H9 (cell line): Measurements from ENCODE around the gene APOA4. TPM values are rescaled to one million over a fixed set of nuclear protein-coding genes. Genes with fewer than 3 reads are reported as not detected.

Source experiments
- DNase-seq: peaks from one replicate; pipeline ENCODE4 v3.0.0-alpha.2; 2017
- H2AFZ ChIP-seq: one replicate; pipeline ENCODE4 v1.6.1; 2013; ENCODE audit warnings: mild to moderate bottlenecking, low read length, control low read depth, moderate library complexity
- H2AK5ac ChIP-seq: 2 replicates; pipeline ENCODE4 v1.6.1; 2013; ENCODE audit warnings: low read length, control low read depth, mixed read lengths; ENCODE audit not compliant: insufficient read length
- H2BK120ac ChIP-seq: one replicate; pipeline ENCODE4 v1.6.1; 2013; ENCODE audit warnings: low read depth, mild to moderate bottlenecking, low read length, control low read depth, inconsistent platforms; ENCODE audit not compliant: poor library complexity, severe bottlenecking
- H2BK12ac ChIP-seq: 2 replicates; pipeline ENCODE4 v1.6.1; 2013; ENCODE audit warnings: low read length, control low read depth, mixed read lengths, low read depth; ENCODE audit not compliant: insufficient read length
- H2BK15ac ChIP-seq: 2 replicates; pipeline ENCODE4 v1.6.1; 2013; ENCODE audit warnings: low read depth, low read length, control low read depth
- H2BK20ac ChIP-seq: one replicate; pipeline ENCODE4 v1.6.1; 2013; ENCODE audit warnings: low read depth, mild to moderate bottlenecking, low read length, control low read depth, inconsistent platforms; ENCODE audit not compliant: poor library complexity, severe bottlenecking
- H2BK5ac ChIP-seq: 2 replicates; pipeline ENCODE4 v1.6.1; 2013; ENCODE audit warnings: low read length, control low read depth, mixed read lengths; ENCODE audit not compliant: insufficient read length
- H3K14ac ChIP-seq: 2 replicates; pipeline ENCODE4 v1.6.1; 2013; ENCODE audit warnings: low read length, control low read depth; ENCODE audit not compliant: insufficient read depth
- H3K18ac ChIP-seq: 2 replicates; pipeline ENCODE4 v1.6.1; 2013; ENCODE audit warnings: low read depth, mild to moderate bottlenecking, mixed read lengths, low read length, control low read depth; ENCODE audit not compliant: insufficient read length
- H3K23ac ChIP-seq: 2 replicates; pipeline ENCODE4 v1.6.1; 2013; ENCODE audit warnings: low read length, control low read depth, mixed read lengths, low read depth; ENCODE audit not compliant: insufficient read length
- H3K23me2 ChIP-seq: 2 replicates; pipeline ENCODE4 v1.6.1; 2013; ENCODE audit warnings: low read depth, mild to moderate bottlenecking, mixed read lengths, low read length, control low read depth; ENCODE audit not compliant: insufficient read length, poor library complexity, severe bottlenecking
- H3K27ac ChIP-seq: 2 replicates; pipeline ENCODE4 v1.5.1; 2013; ENCODE audit warnings: low read length, control low read depth, mixed read lengths, low read depth; ENCODE audit not compliant: insufficient read length
- H3K27me3 ChIP-seq: 2 replicates; pipeline ENCODE4 v1.6.1; 2013; ENCODE audit warnings: low read length, control low read depth, inconsistent platforms; ENCODE audit not compliant: insufficient read depth
- H3K4ac ChIP-seq: 2 replicates; pipeline ENCODE4 v1.6.1; 2013; ENCODE audit warnings: low read depth, mild to moderate bottlenecking, control low read depth, inconsistent platforms, low read length, moderate library complexity
- H3K4me1 ChIP-seq: 2 replicates; pipeline ENCODE4 v1.6.1; 2013; ENCODE audit warnings: low read length, control low read depth, inconsistent platforms; ENCODE audit not compliant: insufficient read depth
- H3K4me2 ChIP-seq: 2 replicates; pipeline ENCODE4 v1.6.1; 2013; ENCODE audit warnings: low read length, control low read depth, mixed read lengths; ENCODE audit not compliant: insufficient read length, insufficient read depth
- H3K56ac ChIP-seq: 2 replicates; pipeline ENCODE4 v1.6.1; 2013; ENCODE audit warnings: low read depth, mild to moderate bottlenecking, mixed read lengths, low read length, control low read depth; ENCODE audit not compliant: insufficient read length
- H3K79me1 ChIP-seq: 2 replicates; pipeline ENCODE4 v1.6.1; 2013; ENCODE audit warnings: low read depth, mild to moderate bottlenecking, moderate library complexity, low read length, control low read depth, inconsistent platforms; ENCODE audit not compliant: insufficient read depth, poor library complexity, severe bottlenecking
- H3K79me2 ChIP-seq: 2 replicates; pipeline ENCODE4 v1.6.1; 2013; ENCODE audit warnings: low read length, control low read depth, inconsistent platforms; ENCODE audit not compliant: insufficient read depth
- H3K9ac ChIP-seq: 2 replicates; pipeline ENCODE4 v1.6.1; 2013; ENCODE audit warnings: low read length, control low read depth, mixed read lengths; ENCODE audit not compliant: insufficient read length; ENCODE audit errors: extremely low read depth
- H3K9me3 ChIP-seq: one replicate; pipeline ENCODE4 v1.6.1; 2013; ENCODE audit warnings: low read depth, low read length, inconsistent platforms; ENCODE audit not compliant: control insufficient read depth
- H3T11ph ChIP-seq: one replicate; pipeline ENCODE4 v1.6.1; 2013; ENCODE audit warnings: mild to moderate bottlenecking, low read length, control low read depth, inconsistent platforms
- H4K20me1 ChIP-seq: one replicate; pipeline ENCODE4 v1.6.1; 2013; ENCODE audit not compliant: control insufficient read depth, insufficient read length, insufficient read depth
- H4K5ac ChIP-seq: 2 replicates; pipeline ENCODE4 v1.6.1; 2013; ENCODE audit warnings: low read depth, mild to moderate bottlenecking, mixed read lengths, low read length, control low read depth; ENCODE audit not compliant: insufficient read length
- H4K8ac ChIP-seq: replicated peaks from 2 replicates; pipeline ENCODE4 v1.6.1; 2013; ENCODE audit warnings: low read length, control low read depth, mixed read lengths, low read depth; ENCODE audit not compliant: insufficient read length
- H4K91ac ChIP-seq: 2 replicates; pipeline ENCODE4 v1.6.1; 2013; ENCODE audit warnings: low read depth, mild to moderate bottlenecking, moderate library complexity, mixed read lengths, low read length, control low read depth; ENCODE audit not compliant: insufficient read length
- H3K27ac Mint-ChIP-seq, 3 experiments: 2 replicates in 2 of 3; 3 replicates in 1 of 3; pipeline ENCODE4 v1.8.0; 2020 to 2021; ENCODE audit warnings: mixed read lengths in 3 of 3, mild to moderate bottlenecking in 1 of 3, moderate library complexity in 1 of 3
- H3K27me3 Mint-ChIP-seq: 2 replicates; pipeline ENCODE4 v1.8.0; 2021; ENCODE audit warnings: low read depth, mild to moderate bottlenecking, moderate library complexity, mixed read lengths
- H3K36me3 Mint-ChIP-seq, 3 experiments: 2 replicates in 2 of 3; 3 replicates in 1 of 3; pipeline ENCODE4 v1.8.0; 2020 to 2021; ENCODE audit warnings: low read depth in 3 of 3, mixed read lengths in 3 of 3; ENCODE audit not compliant: insufficient read depth in 1 of 3
- H3K4me1 Mint-ChIP-seq, 2 experiments: 2 replicates each; pipeline ENCODE4 v1.8.0; 2020; ENCODE audit warnings: mixed read lengths in 2 of 2
- H3K4me3 Mint-ChIP-seq, 2 experiments: 2 replicates in 1 of 2; 3 replicates in 1 of 2; pipeline ENCODE4 v1.8.0; 2020 to 2021; ENCODE audit warnings: mild to moderate bottlenecking in 2 of 2, mixed read lengths in 2 of 2, moderate library complexity in 1 of 2
- H3K9me3 Mint-ChIP-seq, 2 experiments: 2 replicates in 1 of 2; 3 replicates in 1 of 2; pipeline ENCODE4 v1.8.0; 2020; ENCODE audit warnings: mild to moderate bottlenecking in 2 of 2, mixed read lengths in 2 of 2, moderate library complexity in 1 of 2
- WGBS: extraction: QIAGEN DNeasy Blood & Tissue Kit; methylation state at CpG from one replicate; pipeline ENCODE4 v1.1.7; 2013; ENCODE audit warnings: missing lambda C conversion rate, low lambda C conversion rate, mixed read lengths; ENCODE audit not compliant: insufficient read length; ENCODE audit errors: extremely low coverage; 5-methylcytosine and 5-hydroxymethylcytosine counted together
- total RNA-seq: library from RNA; stranded (reverse); gene quantifications from 2 replicates; pipeline ENCODE4 v1.2.1, GENCODE V29; 2021
- TF ChIP-seq, protein P1 (sequence below): fragments of 200-600 bp; sonication (generic); conservative IDR thresholded peaks from 3 replicates; pipeline ENCODE4 v1.8.0; 2021; ENCODE audit warnings: antibody characterized with exemption, mild to moderate bottlenecking

APOA4 gene
- total RNA-seq, 1 experiment from 2014 or later = not detected

DNA sequence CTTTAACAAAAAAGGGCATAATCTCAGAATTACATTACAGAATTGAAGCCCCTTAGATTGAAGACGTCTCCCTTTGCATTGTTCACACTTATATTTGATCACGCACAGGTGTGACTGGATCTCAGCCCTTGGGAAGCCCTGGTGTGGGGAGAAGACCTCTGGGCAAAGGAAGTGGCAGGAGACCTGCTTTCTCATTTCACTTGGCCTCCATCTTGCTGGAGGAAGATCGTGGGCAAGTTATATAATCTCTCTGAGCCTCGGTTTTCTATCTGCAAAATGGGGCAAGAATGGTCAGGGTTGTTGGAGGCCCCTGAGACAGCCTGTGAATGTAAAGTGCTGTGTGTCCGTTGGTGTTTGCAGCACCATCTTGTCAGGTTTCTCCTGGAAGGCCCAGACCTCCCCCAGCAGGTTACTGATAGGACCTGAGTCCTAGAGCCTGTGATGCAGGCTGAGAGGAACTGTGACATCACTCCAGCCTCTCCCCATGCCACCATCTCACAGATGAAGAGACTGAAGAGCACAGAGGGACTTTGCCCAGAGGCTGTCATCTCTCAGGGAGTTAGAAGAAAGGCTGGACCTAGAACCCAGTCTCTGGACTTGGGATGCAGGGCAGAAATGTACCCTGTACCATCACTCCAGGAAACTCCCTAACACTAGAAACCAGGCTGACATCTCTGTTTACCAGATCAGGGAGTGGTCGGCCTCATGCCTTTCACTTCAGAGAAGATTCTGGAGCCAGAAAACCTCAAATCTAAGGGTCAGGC lies 15.4 kb upstream of the APOA4 start:
- H3K4me3 Mint-ChIP-seq = no peak overlapping the region
- H3K4me1 Mint-ChIP-seq = peaks cover 39 to 43% of the 10 kb centered on the region in 2 experiments
- no peaks in the 10 kb centered on the region for H3K9me3 ChIP-seq

More for the DNA sequence above, 15.4 kb upstream of the APOA4 start:
- 0 out of 7 replicates have a peak overlapping the region, but pooled peaks of 1 of the 3 experiments have one; percentile 23 for H3K27ac Mint-ChIP-seq
- peaks cover 15% of the 10 kb centered on the region for H3K27me3 Mint-ChIP-seq
- no peaks in the 10 kb centered on the region for H3K9me3 Mint-ChIP-seq
- Histone ChIP-seq H3K27me3 (no peaks in the 10 kb centered on the region), H3K79me1 (no peaks in the 10 kb centered on the region), H4K20me1 (no peaks in the 10 kb centered on the region), H3T11ph (no peak overlapping the region), H4K5ac (no peak overlapping the region), H3K56ac (no peak overlapping the region), H3K14ac (no peak overlapping the region), H4K8ac (no peak overlapping the region), H3K9ac (no peak overlapping the region), H2AK5ac (no peak overlapping the region), H2BK120ac (no peak overlapping the region), H3K23me2 (peaks cover 6% of the 10 kb centered on the region), H2BK15ac (no peak overlapping the region), H4K91ac (no peak overlapping the region), H3K18ac (no peak overlapping the region), H2BK20ac (no peak overlapping the region), H2BK12ac (no peak overlapping the region), H2BK5ac (no peak overlapping the region), H2AFZ (no peak overlapping the region), H3K4ac (no peak overlapping the region), H3K23ac (no peak overlapping the region), H3K4me2 (no peak overlapping the region), H3K4me1 (no peaks in the 10 kb centered on the region), H3K27ac (no peak overlapping the region), H3K79me2 (no peaks in the 10 kb centered on the region)
- peaks cover 0 to 6% (median 5%) of the 10 kb centered on the region in 3 experiments; a peak in 6 of 7 replicates for H3K36me3 Mint-ChIP-seq
- TF ChIP-seq, protein P1, sequence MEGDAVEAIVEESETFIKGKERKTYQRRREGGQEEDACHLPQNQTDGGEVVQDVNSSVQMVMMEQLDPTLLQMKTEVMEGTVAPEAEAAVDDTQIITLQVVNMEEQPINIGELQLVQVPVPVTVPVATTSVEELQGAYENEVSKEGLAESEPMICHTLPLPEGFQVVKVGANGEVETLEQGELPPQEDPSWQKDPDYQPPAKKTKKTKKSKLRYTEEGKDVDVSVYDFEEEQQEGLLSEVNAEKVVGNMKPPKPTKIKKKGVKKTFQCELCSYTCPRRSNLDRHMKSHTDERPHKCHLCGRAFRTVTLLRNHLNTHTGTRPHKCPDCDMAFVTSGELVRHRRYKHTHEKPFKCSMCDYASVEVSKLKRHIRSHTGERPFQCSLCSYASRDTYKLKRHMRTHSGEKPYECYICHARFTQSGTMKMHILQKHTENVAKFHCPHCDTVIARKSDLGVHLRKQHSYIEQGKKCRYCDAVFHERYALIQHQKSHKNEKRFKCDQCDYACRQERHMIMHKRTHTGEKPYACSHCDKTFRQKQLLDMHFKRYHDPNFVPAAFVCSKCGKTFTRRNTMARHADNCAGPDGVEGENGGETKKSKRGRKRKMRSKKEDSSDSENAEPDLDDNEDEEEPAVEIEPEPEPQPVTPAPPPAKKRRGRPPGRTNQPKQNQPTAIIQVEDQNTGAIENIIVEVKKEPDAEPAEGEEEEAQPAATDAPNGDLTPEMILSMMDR = no peak
- no peak for DNase-seq
- WGBS = no CpG with 5 or more reads among the region's 6 CpGs
